Endothelial cell of umbilical vein (primary cell): ENCODE measurements around the gene PARP16. TPM values are rescaled to one million over a fixed set of nuclear protein-coding genes. Genes with fewer than 3 reads are reported as not detected.

Experiments used
- BruUV-seq: library from RNA; stranded (reverse); fragments of 400-500 nt; replicated peaks from 2 replicates; lab custom pipeline; 2021; lab: Mats Ljungman, UMichigan
- CTCF ChIA-PET: fragments of 300-600, 350-600 bp; sonication (Branson Sonifier 250); formaldehyde crosslinking; loops from one replicate; lab custom pipeline; 2021; ENCODE audit warnings: antibody characterized with exemption, inconsistent platforms; lab: Charles Lee
- POLR2A ChIA-PET: fragments of 300-600, 350-600 bp; sonication (Branson Sonifier 250); formaldehyde crosslinking; loops from one replicate; lab custom pipeline; 2021; ENCODE audit warnings: antibody characterized with exemption, inconsistent platforms; lab: Charles Lee
- DNase-seq: peaks from one replicate; pipeline ENCODE4 v3.0.0-alpha.2; 2011; ENCODE audit warnings: low read depth, low spot score
- FAIRE-seq: peaks from 2 replicates; lab custom pipeline; 2011; peaks lifted over from hg19 to GRCh38; lab: Jason Lieb, UNC
- H2AFZ ChIP-seq: 2 replicates; pipeline ENCODE4 v1.6.0; 2012; ENCODE audit warnings: low read depth, low read length, control low read depth, inconsistent platforms
- H3K27ac ChIP-seq: 2 replicates; pipeline ENCODE4 v1.5.1; 2011; ENCODE audit warnings: low read depth, mild to moderate bottlenecking, control low read depth, low read length, moderate library complexity; ENCODE audit not compliant: insufficient read depth
- H3K27me3 ChIP-seq, 2 experiments: 2 replicates each; pipeline versions ENCODE4 v1.6.0 to v1.6.1; 2011; ENCODE audit warnings: low read length in 2 of 2, mixed read lengths in 1 of 2; ENCODE audit not compliant: control insufficient read depth in 2 of 2, insufficient read depth in 2 of 2
- H3K36me3 ChIP-seq, 2 experiments: 2 replicates in 1 of 2; 3 replicates in 1 of 2; pipeline ENCODE4 v1.5.1; 2011; ENCODE audit warnings: low read length in 2 of 2, mild to moderate bottlenecking in 1 of 2, moderate library complexity in 1 of 2; ENCODE audit not compliant: control insufficient read depth in 2 of 2, insufficient read depth in 2 of 2; ENCODE audit errors: extremely low read depth in 1 of 2
- H3K4me1 ChIP-seq: 3 replicates; pipeline ENCODE4 v1.5.1; 2011; ENCODE audit warnings: mild to moderate bottlenecking, low read length; ENCODE audit not compliant: control insufficient read depth, insufficient read depth; ENCODE audit errors: extremely low read depth
- H3K4me2 ChIP-seq: 2 replicates; pipeline ENCODE4 v1.6.1; 2011; ENCODE audit warnings: low read length, control low read depth, mixed read lengths; ENCODE audit not compliant: insufficient read depth
- H3K4me3 ChIP-seq, 3 experiments: fragments of 200-600 bp in 1 of 3; sonication (generic), shearing (Covaris generic) in 1 of 3; replicated peaks in 1 of 3; 2 replicates each; pipeline ENCODE4 v1.5.1; 2011 to 2016; ENCODE audit warnings: control low read depth in 3 of 3, low read length in 3 of 3, mild to moderate bottlenecking in 2 of 3, inconsistent platforms in 1 of 3, low read depth in 1 of 3, moderate library complexity in 1 of 3; ENCODE audit not compliant: insufficient read depth in 1 of 3
- H3K79me2 ChIP-seq: 2 replicates; pipeline ENCODE4 v1.6.0; 2012; ENCODE audit warnings: low read length, inconsistent platforms; ENCODE audit not compliant: control insufficient read depth, insufficient read depth
- H3K9ac ChIP-seq: replicated peaks from 2 replicates; pipeline ENCODE3; 2011; ENCODE audit warnings: low read length, control low read depth; ENCODE audit not compliant: insufficient read depth; ENCODE audit errors: extremely low read depth
- H3K9me1 ChIP-seq: replicated peaks from 3 replicates; pipeline ENCODE4 v1.6.0; 2011; ENCODE audit warnings: mild to moderate bottlenecking, low read length; ENCODE audit not compliant: control insufficient read depth, insufficient read depth; ENCODE audit errors: extremely low read depth
- H3K9me3 ChIP-seq: replicated peaks from 2 replicates; pipeline ENCODE4 v1.5.1; 2012; ENCODE audit warnings: low read length, inconsistent platforms; ENCODE audit not compliant: control insufficient read depth, insufficient read depth
- H4K20me1 ChIP-seq: replicated peaks from 2 replicates; pipeline ENCODE3; 2011; ENCODE audit warnings: mild to moderate bottlenecking, low read length; ENCODE audit not compliant: control insufficient read depth, insufficient read depth; ENCODE audit errors: extremely low read depth
- CTCF ChIP-seq, 2 donors: IDR thresholded peaks; 1 replicate in 1 of 2; 2 replicates in 1 of 2; pipeline ENCODE4 v1.5.1; 2011; ENCODE audit warnings: low read length in 2 of 2, mild to moderate bottlenecking in 2 of 2, moderate library complexity in 2 of 2, control low read depth in 1 of 2, inconsistent platforms in 1 of 2, low read depth in 1 of 2; ENCODE audit not compliant: insufficient read depth in 1 of 2; ENCODE audit errors: extremely low read depth in 1 of 2
- EZH2 ChIP-seq: IDR thresholded peaks from 2 replicates; pipeline ENCODE4 v1.6.1; 2012; ENCODE audit warnings: borderline replicate concordance, low read depth, mild to moderate bottlenecking, moderate library complexity, low read length, inconsistent platforms; ENCODE audit not compliant: severe bottlenecking
- FOS ChIP-seq: IDR thresholded peaks from 2 replicates; pipeline ENCODE4 v1.6.1; 2011; ENCODE audit warnings: mild to moderate bottlenecking, low read length, moderate library complexity, borderline replicate concordance; ENCODE audit not compliant: insufficient read depth
- GATA2 ChIP-seq: IDR thresholded peaks from 2 replicates; pipeline ENCODE4 v1.7.0; 2011; ENCODE audit warnings: low read depth, mild to moderate bottlenecking, moderate library complexity, mixed read lengths, low read length; ENCODE audit not compliant: insufficient read length, insufficient read depth
- JUN ChIP-seq: IDR thresholded peaks from 2 replicates; pipeline ENCODE4 v1.6.1; 2011; ENCODE audit warnings: borderline replicate concordance, low read depth; ENCODE audit not compliant: insufficient read length, insufficient read depth
- MAX ChIP-seq: IDR thresholded peaks from 2 replicates; pipeline ENCODE4 v1.6.1; 2011; ENCODE audit not compliant: insufficient read depth, insufficient read length
- MYC ChIP-seq: IDR thresholded peaks from one replicate; pipeline ENCODE4 v1.6.1; 2011; ENCODE audit warnings: mild to moderate bottlenecking, low read depth, low read length
- POLR2A ChIP-seq: IDR thresholded peaks from 2 replicates; pipeline ENCODE4 v1.6.1; 2012; ENCODE audit warnings: low read depth, mild to moderate bottlenecking, control low read depth, low read length
- POLR2AphosphoS5 ChIP-seq: IDR thresholded peaks from 2 replicates; pipeline ENCODE4 v1.6.1; 2012; ENCODE audit warnings: low read depth, mild to moderate bottlenecking, control low read depth, low read length, moderate library complexity; ENCODE audit not compliant: insufficient read depth
- dilution Hi-C: fragments of 300-500 bp; cut with MboI; formaldehyde crosslinking; loops from one replicate; pipeline ENCODE4 v1.15.0; 2019; ENCODE audit warnings: low sequenced_read_pairs; ENCODE audit not compliant: extremely low pct_ligation_motif_present
- intact Hi-C: fragments of 100-400 bp; cut with micrococcal nuclease; formaldehyde crosslinking; loops from one replicate; pipeline ENCODE4 v1.10.0; 2022
- polyA plus RNA-seq, 4 experiments: library from polyadenylated mRNA; depleted of rRNA in 3 of 4; stranded (reverse) in 3 of 4; unstranded in 1 of 4; fragments of >200 nt; gene quantifications; 2 replicates each; pipeline versions ENCODE4 v1.2.1 to v1.2.3, GENCODE V29; 2011 to 2012; ENCODE audit warnings: missing spikeins in 1 of 4
- total RNA-seq: library from RNA; stranded (reverse); gene quantifications from 2 replicates; pipeline ENCODE4 v1.2.3, GENCODE V29; 2021

PARP16 gene
- total and polyA plus RNA-seq, 2 donors (not counting 3 experiments of a cell fraction or from before 2014, with no cell fraction given): 3.9 to 6.3 TPM

GRCh38 chr15:65292938-65293518, 6.3 kb upstream of the PARP16 start:
- intact Hi-C loops: no loop called here
- no TSS peak for BruUV-seq
- no peak for DNase-seq

More at GRCh38 chr15:65292938-65293518, 6.3 kb upstream of the PARP16 start:
- Histone ChIP-seq H2AFZ (no peak overlapping the region), H3K27ac (no peak overlapping the region), H3K4me2 (no peak overlapping the region), H3K4me1 (peaks cover 3% of the 10 kb centered on the region), H3K9me3 (no peaks in the 10 kb centered on the region), H3K9ac (no peak overlapping the region), H3K4me3 (no peak overlapping the region), H4K20me1 (no peaks in the 10 kb centered on the region), H3K9me1 (no peaks in the 10 kb centered on the region), H3K27me3 (peaks cover 2 to 5% of the 10 kb centered on the region in 2 experiments), H3K79me2 (no peaks in the 10 kb centered on the region), H3K36me3 (no peaks in the 10 kb centered on the region)
- TF ChIP-seq CTCF (IDR thresholded peaks at IDR 0.05; ENCODE audit: extremely low read depth in 1 of 2, insufficient read depth in 1 of 2, low read depth in 1 of 2, low read length in 2 of 2): no peak
- TF ChIP-seq GATA2: no peak
- no peak for TF ChIP-seq POLR2A
- no peak for TF ChIP-seq POLR2AphosphoS5
- TF ChIP-seq EZH2: no peak
- TF ChIP-seq JUN: no peak
- TF ChIP-seq MYC: no peak
- TF ChIP-seq MAX: no peak
- TF ChIP-seq FOS: no peak
- dilution Hi-C loops: no loop called here
- ChIA-PET CTCF (no interaction called here), POLR2A (interaction anchor here (0.6 to 1.1 kb wide), 2 partner anchors 12 to 108 kb away, joined by 3 to 4 read pairs; partner anchors contain the start of genes CLPX and RNU5B-1)
- no peak for FAIRE-seq
